ENCODE measurements around the gene RXRG. TPM values are rescaled to one million over a fixed set of nuclear protein-coding genes. Genes with fewer than 3 reads are reported as not detected.

The RXRG gene
- total RNA-seq, result not detected

GRCh38 chr1:165444897-165445370 is at the start of gene RXRG:
RXRG (minus strand) TSS chr1:165445126; CDS start chr1:165444893, 233 bp downstream.

GRCh38 chr1:165355977-165356811 is 88.7 kb downstream of the RXRG start, which contains the start of gene LMX1A:
LMX1A (minus strand) TSS chr1:165356715; CDS start chr1:165355559, 1,156 bp downstream.

Other genes with a start within 250 kb of the RXRG start
- not detected for gene LMX1A, start 88.4 kb downstream of the RXRG start, total RNA-seq
- gene LRRC52, start 98.9 kb upstream of the RXRG start, total RNA-seq, result not detected
- gene MGST3, start 186.1 kb upstream of the RXRG start, total RNA-seq, result 10 to 100 TPM; 33.5 to 34.0 TPM

Measured in activated naive CD4-positive, alpha-beta T cell treated with anti-CD3 and anti-CD28 coated beads, Interleukin-2, amount 10 ng/mL, durations not matched to agents 5 hours and 36 hours (primary cell).